Fibroblast of villous mesenchyme (primary cell): ENCODE data around the gene EYS. TPM values are rescaled to one million over a fixed set of nuclear protein-coding genes. Genes with fewer than 3 reads are reported as not detected.

Experiments used
- DNase-seq: peaks from one replicate; pipeline ENCODE4 v3.0.0-alpha.2; 2010; ENCODE audit warnings: low read depth
- H3K4me3 ChIP-seq: 2 replicates; pipeline ENCODE4 v1.5.1; 2011; ENCODE audit warnings: low read depth, mild to moderate bottlenecking, low read length
- total RNA-seq: library from RNA; depleted of rRNA; stranded (reverse); fragments of >200 nt; gene quantifications from 2 replicates; pipeline ENCODE4 v1.2.3, GENCODE V29; 2012
- TF ChIP-seq, protein P1 (sequence below): IDR thresholded peaks from 2 replicates; pipeline ENCODE4 v1.5.1; 2012; ENCODE audit warnings: low read depth, mild to moderate bottlenecking, low read length; ENCODE audit not compliant: insufficient read depth

The EYS gene
- total RNA-seq, 1 donor = under 0.01 TPM

DNA sequence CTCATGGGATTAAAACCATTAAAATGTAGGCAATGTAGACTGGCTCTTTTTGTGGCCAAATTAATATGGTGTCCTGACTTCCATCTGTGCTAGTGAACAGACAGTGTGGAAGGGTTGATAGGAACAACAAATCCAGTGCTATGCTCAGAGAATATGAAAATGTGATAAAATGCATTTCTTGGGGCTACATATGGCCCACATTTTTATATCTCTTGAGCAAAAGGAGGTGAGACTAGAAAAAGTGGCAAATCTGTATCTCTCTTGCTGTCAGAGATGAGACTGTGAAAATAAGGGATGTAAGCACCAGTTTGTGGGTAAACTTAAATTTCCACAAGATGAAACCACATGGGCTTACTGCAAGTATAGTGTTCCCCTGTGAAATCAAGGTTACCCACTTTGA is 1909.3 kb downstream of the EYS start:
- no peak for DNase-seq
- no peak overlapping the region for H3K4me3 ChIP-seq
- TF ChIP-seq, protein P1, sequence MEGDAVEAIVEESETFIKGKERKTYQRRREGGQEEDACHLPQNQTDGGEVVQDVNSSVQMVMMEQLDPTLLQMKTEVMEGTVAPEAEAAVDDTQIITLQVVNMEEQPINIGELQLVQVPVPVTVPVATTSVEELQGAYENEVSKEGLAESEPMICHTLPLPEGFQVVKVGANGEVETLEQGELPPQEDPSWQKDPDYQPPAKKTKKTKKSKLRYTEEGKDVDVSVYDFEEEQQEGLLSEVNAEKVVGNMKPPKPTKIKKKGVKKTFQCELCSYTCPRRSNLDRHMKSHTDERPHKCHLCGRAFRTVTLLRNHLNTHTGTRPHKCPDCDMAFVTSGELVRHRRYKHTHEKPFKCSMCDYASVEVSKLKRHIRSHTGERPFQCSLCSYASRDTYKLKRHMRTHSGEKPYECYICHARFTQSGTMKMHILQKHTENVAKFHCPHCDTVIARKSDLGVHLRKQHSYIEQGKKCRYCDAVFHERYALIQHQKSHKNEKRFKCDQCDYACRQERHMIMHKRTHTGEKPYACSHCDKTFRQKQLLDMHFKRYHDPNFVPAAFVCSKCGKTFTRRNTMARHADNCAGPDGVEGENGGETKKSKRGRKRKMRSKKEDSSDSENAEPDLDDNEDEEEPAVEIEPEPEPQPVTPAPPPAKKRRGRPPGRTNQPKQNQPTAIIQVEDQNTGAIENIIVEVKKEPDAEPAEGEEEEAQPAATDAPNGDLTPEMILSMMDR = no peak

DNA sequence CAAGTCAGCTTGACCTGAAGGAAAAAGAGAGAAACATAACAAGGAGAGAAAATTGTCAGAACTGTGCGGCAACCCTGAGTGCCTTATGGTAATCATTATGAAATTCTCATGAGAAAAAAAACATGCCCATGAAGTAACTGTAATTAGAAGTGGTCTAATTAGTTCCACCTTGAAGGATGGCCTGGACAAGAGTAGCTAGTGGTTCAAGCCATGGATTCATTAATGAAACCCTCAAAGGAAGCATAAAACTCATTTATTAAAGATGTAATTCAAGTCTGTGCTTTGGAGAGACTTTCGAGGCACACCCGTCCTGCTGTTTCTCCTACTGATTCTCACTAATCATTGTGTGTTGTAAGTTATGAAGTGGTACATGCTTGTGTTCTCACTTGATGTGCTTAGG is 1911.2 kb downstream of the EYS start:
- TF ChIP-seq, protein P1 = no peak
- H3K4me3 ChIP-seq = no peak overlapping the region
- no peak for DNase-seq

DNA sequence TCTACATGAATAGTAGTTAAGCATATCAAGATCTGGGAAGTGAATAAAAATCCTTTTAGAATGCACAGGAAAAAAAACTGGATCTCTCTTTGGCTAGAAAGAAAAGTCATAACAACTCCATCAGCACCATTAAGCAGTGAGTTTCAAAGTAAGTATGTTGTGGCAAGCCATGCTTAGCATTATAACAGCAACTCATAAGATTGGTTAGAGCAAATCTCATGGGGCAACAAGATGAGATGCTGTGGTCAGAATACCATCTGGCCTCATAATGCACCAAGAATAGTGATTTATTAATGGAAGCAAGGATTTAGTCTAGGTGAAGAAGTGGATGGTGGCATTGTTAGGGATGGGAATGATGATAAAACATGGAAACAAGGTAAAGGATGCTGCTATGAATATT is 1912.0 kb downstream of the EYS start:
- no peak overlapping the region for H3K4me3 ChIP-seq
- TF ChIP-seq, protein P1 = no peak
- DNase-seq = no peak

DNA sequence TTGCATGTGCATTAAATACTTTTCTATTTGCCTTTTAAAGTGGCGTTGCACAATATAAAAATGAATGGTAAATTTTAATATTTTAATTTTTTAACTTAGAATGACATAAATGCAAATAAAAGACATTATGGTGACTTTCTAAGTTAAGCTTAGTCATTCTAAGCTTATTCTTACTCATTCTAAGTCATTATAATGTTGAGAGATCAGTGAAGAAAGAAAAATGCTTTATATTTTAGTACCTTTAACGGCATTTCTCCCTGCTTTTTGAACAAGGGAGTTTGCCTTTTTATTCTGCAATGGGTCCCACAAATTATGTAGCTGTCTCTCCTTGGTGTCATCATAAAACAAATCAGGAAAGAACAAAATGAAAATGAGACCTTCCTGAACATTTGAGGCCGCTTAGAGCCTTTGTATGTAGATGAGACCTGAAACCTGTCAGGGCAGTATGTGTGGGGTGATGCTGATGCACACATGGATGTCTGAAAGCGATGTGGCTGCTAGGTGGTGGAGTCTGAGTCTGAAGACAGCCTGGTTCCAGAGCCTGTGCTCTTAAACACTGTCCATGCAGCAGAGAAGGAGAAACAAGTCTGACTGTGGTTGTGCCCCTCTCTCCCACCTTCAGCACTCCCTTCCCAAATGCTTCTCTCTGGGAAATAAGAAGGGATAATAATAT is 1913.4 kb downstream of the EYS start:
- H3K4me3 ChIP-seq = no peak overlapping the region
- TF ChIP-seq, protein P1 = no peak
- no peak for DNase-seq

DNA sequence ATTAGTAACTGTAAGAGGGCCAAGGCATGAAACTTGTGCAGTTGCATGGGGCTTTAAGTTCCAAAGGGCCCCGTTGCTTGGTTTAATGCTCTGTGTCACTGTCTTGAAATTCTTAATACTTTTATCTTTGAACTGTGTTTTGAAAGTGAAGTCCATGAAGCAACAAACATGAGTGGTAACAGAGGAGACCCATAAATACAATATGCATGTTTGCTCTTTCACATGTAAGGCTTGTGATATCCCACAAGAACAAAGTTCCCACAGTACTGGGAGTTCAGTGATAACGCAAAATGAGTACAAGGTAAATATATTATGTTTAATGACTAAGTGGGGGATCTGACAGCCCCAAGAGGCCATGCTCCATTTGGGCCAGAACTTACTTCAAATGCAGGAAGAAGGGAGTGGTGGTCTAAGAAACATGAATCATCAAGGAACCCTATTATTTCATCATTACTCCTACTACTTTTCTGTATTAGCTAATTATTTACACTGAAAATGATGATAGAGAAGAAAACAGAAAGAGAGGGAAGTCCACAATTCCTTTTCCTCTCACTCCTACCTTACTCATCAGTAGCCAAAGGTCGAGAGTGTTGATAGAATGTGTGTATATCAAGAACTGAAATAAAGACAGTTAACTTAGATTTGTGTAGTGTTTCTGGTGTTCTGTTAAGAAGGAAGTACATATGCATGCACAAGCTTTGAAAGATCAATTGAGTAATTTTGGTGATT is 1914.1 kb downstream of the EYS start:
- no peak overlapping the region for H3K4me3 ChIP-seq
- DNase-seq = no peak
- TF ChIP-seq, protein P1 = no peak

DNA sequence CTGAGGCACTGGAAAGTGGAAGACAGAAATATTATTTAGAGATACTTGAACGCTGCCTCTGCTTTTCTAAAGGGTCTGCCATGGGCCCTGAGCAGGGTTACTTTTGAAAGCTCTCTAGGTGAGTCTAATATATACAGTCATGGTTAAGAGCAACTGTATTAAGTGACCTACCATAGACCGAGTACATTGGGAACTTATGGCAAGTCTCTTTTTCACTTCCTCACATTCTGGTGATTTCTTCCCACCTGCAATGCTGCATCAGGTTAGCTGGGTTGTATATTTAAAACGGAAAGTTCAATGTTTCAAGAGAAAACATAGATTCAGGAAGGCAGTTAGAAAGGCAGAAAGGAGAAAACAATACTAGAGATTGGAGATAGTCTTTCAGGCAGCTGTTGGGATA is 1916.7 kb downstream of the EYS start:
- TF ChIP-seq, protein P1 = no peak
- DNase-seq = no peak

More for the DNA sequence above, 1916.7 kb downstream of the EYS start:
- H3K4me3 ChIP-seq = no peak overlapping the region
